HepG2 (cell line): ENCODE measurements around the gene C2orf92. TPM values are rescaled to one million over a fixed set of nuclear protein-coding genes. Genes with fewer than 3 reads are reported as not detected.
A peak's percentile ranks its signal among the peaks of the same experiment; 100 is the strongest.

Experiments
- AKAP8 ChIP-seq: sonication (generic); formaldehyde crosslinking; IDR thresholded peaks from 2 replicates; pipeline ENCODE4 v1.5.1; 2020; ENCODE audit warnings: mild to moderate bottlenecking, missing genetic modification reagents
- GATA4 ChIP-seq: sonication (generic); IDR thresholded peaks from 2 replicates; pipeline ENCODE4 v1.6.1; 2016; ENCODE audit warnings: antibody characterized with exemption, low read depth, borderline replicate concordance
- KLF9 ChIP-seq: IDR thresholded peaks from 2 replicates; pipeline ENCODE4 v1.6.1; 2016; ENCODE audit warnings: low read depth
- MXD1 ChIP-seq: sonication (generic); formaldehyde crosslinking; IDR thresholded peaks from 2 replicates; pipeline ENCODE4 v1.4.0; 2020; ENCODE audit warnings: mild to moderate bottlenecking, missing genetic modification reagents
- PLRG1 ChIP-seq: fragments of 450-650 bp; conservative IDR thresholded peaks from 2 replicates; pipeline ENCODE4 v1.6.1; 2016
- PRDM15 ChIP-seq: sonication (generic); formaldehyde crosslinking; IDR thresholded peaks from 2 replicates; pipeline ENCODE4 v1.4.0; 2020; ENCODE audit warnings: missing genetic modification reagents
- SIN3A ChIP-seq: IDR thresholded peaks from 2 replicates; pipeline ENCODE4 v1.6.1; 2011; ENCODE audit warnings: low read depth, mild to moderate bottlenecking, control low read depth, low read length, borderline replicate concordance
- ZBED4 ChIP-seq: sonication (generic); formaldehyde crosslinking; IDR thresholded peaks from 2 replicates; pipeline ENCODE4 v1.4.0; 2020; ENCODE audit warnings: missing genetic modification reagents, borderline replicate concordance
- ZBTB4 ChIP-seq: sonication (generic); formaldehyde crosslinking; IDR thresholded peaks from 2 replicates; pipeline ENCODE4 v1.4.0; 2020; ENCODE audit warnings: missing genetic modification reagents, mild to moderate bottlenecking, borderline replicate concordance
- ZNF205 ChIP-seq: IDR thresholded peaks from 2 replicates; pipeline ENCODE4 v1.6.1; 2018; ENCODE audit warnings: missing biosample characterization, missing genetic modification reagents
- ZNF235 ChIP-seq: sonication (generic); formaldehyde crosslinking; IDR thresholded peaks from 2 replicates; pipeline ENCODE4 v1.8.1; 2023; ENCODE audit warnings: mild to moderate bottlenecking, missing genetic modification reagents, borderline replicate concordance
- ZNF737 ChIP-seq: sonication (generic); formaldehyde crosslinking; IDR thresholded peaks from 2 replicates; pipeline ENCODE4 v1.5.0; 2020; ENCODE audit warnings: missing genetic modification reagents, mild to moderate bottlenecking, borderline replicate concordance
- ZNF790 ChIP-seq: sonication (generic); formaldehyde crosslinking; IDR thresholded peaks from 2 replicates; pipeline ENCODE4 v1.8.0; 2022; ENCODE audit warnings: missing genetic modification reagents, mild to moderate bottlenecking, borderline replicate concordance
- polyA plus RNA-seq, 8 experiments: library from polyadenylated mRNA; depleted of rRNA in 3 of 8; stranded (reverse) in 7 of 8; unstranded in 1 of 8; fragments of >200 nt; fragmentation: Illumina TruSeq in 4 of 8; extraction: Trizol in 4 of 8; gene quantifications; 2 replicates each; pipeline versions ENCODE4 v1.2.1 to v1.2.3, GENCODE V29; 2011 to 2016; ENCODE audit warnings: low read depth in 4 of 8, missing spikeins in 1 of 8, mixed read lengths in 1 of 8; ENCODE audit not compliant: insufficient read depth in 1 of 8
- total RNA-seq, 5 experiments: library from RNA; depleted of rRNA; stranded (reverse); fragments of >200 nt; fragmentation: Illumina TruSeq; extraction: Trizol; gene quantifications; 2 replicates each; pipeline ENCODE4 v1.2.3, GENCODE V29; 2016; ENCODE audit warnings: low read depth in 1 of 5

Gene C2orf92
- total and polyA plus RNA-seq, 2 of the 13 experiments (the other 11 are each of a cell fraction or from before 2014, with no cell fraction given): 4.9 to 5.0 TPM

- TF ChIP-seq ZNF790 (CRISPR knock-in tag): peak; percentile 80; the same call in 1 of the 2 replicates
- peak; percentile 37; the same call in 1 of the 2 replicates for TF ChIP-seq ZBED4 (CRISPR knock-in tag)
- 0 out of 2 replicates have a peak, but pooled peaks have one; percentile 33 for TF ChIP-seq KLF9
- TF ChIP-seq ZNF235: peak; percentile 27; the same call in 1 of the 2 replicates
- no peak; the same call in 1 of the 2 replicates for TF ChIP-seq GATA4
- peak; percentile 86 for TF ChIP-seq MXD1 (CRISPR knock-in tag)
- TF ChIP-seq PRDM15: peak; percentile 31; the same call in 1 of the 2 replicates
- TF ChIP-seq ZNF737 (CRISPR knock-in tag): peak; percentile 81; the same call in 1 of the 2 replicates
- TF ChIP-seq AKAP8: no peak
- peak; percentile 17; the same call in 1 of the 2 replicates for TF ChIP-seq ZNF205 (CRISPR knock-in tag)
- peak; percentile 91; the same call in 1 of the 2 replicates for TF ChIP-seq SIN3A
- TF ChIP-seq ZBTB4 (CRISPR knock-in tag): no peak
- TF ChIP-seq PLRG1: no peak
These were observed 23.6 kb upstream of the C2orf92 start, which contains the start of gene COX5B (continued) for GRCh38 chr2:97645695-97646629.
